Kidney glomerular epithelial cell (primary cell): ENCODE measurements around the gene EPO.
A peak's percentile ranks its signal among the peaks of the same experiment; 100 is the strongest.
"Not testable (repeated sequence)": the region's sequence is repeated elsewhere in the genome, so short reads cannot be mapped to it uniquely, and the experiment has no call there.

ENCODE experiments used
- DNase-seq: peaks from one replicate; lab custom pipeline; 2025; lab: John Stamatoyannopoulos, UW

EPO gene

GRCh38 chr7:100682991-100683658 lies 37.1 kb upstream of the EPO start:
- no peak for DNase-seq

- no peak for DNase-seq
These were observed 36.4 kb upstream of the EPO start for GRCh38 chr7:100683659-100684533.

DNA sequence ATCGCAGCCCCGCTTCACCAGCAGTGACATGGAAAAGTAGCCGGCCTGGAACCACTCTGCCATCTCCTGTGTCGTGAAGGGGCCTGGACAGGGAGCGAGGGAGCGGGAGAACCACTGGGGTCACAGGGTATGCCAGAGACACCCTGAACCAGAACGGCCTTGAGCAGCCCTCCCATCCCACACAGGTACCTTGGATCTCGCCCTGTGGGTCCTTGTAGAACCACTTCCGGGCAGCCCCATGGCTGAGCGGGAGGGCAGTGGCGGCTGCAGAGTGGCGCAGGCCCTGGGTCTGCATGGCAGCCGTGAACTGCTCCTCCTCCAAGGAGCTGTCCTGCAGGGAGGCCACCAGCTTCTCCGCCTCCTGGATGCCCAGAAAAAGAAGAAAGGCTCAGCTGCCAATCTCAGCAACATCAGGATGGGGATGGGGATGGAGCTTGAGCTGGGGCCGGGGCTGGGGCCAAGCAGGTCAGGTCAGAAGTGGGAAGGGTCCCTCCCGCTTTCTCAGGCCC lies 35.7 kb upstream of the EPO start:
- no peak for DNase-seq

DNA sequence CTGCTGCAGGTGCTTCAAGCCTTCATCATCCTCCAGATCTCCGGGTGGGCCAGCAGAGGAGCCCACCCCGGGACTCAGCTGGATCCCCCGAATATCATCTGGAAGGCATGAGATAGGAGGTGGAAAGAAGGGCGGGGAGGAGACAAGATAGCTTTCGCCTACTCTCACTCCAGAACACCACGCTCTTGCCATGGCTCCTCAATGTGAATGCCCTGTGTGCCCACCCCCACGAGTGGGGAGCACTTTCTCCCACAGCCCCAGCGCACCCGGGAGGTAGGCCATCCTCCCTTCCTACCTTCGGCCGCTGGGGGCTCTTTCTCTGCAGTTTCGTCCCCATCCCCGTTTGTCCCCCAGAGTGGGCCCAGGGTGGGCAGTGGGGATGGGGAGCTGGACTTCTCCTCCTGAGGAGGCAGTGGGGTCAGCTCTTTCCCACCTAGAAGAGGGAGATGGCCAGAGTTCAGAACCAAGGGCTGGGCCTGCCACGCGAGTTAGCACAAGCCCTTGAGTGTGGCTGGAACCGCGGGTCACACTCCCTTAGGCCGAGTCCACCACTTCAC lies 35.1 kb upstream of the EPO start:
- no peak for DNase-seq

- no peak for DNase-seq
These were observed 34.6 kb upstream of the EPO start for GRCh38 chr7:100685631-100686145.

GRCh38 chr7:100686201-100686821 lies 34.0 kb upstream of the EPO start:
- no peak for DNase-seq

DNA sequence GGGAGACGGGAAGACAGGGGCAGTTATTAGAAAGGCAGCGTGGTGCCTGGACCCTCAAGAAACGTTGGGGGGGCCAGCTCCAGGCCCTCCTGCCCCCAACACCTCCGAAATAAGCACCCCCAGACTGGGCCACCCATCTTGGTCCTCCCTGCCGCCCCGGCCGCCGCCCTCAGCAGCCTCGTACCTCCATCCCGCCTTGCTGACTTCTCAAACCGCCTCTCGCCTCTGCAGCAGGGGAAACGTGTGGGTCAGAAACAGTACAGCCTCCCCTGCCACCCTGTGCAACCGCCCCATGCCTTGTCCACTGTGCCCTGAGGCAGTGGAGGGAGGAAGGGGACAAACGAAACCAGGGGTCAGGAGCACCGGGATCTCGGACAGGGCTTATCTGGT lies 33.5 kb upstream of the EPO start:
- DNase-seq: no peak

GRCh38 chr7:100687261-100687660 lies 33.0 kb upstream of the EPO start:
- DNase-seq: no peak

DNA sequence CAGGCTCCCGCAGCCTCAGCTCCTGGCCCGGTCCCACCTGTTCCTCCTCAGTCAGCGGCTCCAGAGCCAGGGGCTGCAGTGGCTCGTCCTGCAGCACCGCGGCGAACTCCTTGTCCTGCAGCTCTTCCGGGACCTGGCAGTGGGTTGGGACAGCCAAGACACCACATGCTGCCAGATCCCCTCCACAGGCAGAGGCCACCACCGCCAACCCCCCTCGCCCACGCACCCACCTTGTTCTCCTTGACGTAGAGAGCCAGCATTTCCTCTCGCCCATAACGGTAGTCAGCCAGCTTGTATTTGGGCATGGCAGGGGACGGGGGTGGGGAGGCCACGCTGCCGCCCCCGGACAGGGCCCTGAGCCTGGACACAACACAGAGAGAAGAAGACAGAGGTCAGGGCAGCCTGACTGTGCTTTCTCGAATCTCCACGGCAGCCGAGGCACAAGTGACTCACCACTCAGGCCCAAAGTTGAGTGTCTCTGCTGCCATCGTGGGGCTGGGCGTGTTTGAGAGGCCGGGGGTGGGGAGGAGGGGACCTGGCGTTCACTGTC lies 32.4 kb upstream of the EPO start:
- no peak for DNase-seq

GRCh38 chr7:100688326-100688860 lies 31.9 kb upstream of the EPO start:
- DNase-seq: no peak

GRCh38 chr7:100689230-100690135 lies 30.8 kb upstream of the EPO start:
- DNase-seq: no peak

GRCh38 chr7:100691676-100692577 lies 28.3 kb upstream of the EPO start:
- peak; percentile 54 for DNase-seq

DNA sequence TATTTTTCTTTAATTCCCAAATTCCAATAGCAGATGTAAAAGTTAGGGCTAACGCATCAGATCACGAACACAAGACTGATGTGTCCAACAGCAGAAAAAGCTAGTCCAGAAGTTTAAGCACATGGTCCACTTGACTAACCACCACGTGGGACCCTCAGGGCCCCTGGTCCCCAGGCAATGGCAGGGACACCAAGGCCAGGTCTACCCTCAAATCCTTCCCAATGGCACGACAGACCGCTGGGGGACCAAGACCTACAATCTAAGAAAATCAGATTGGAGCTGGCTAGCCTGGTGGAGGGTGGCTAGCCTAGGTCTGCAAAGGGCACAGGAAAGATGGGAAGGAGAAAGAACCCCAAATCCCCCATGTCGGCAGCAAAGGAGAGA lies 27.7 kb upstream of the EPO start:
- DNase-seq: no peak

- DNase-seq: no peak
These were observed 26.8 kb upstream of the EPO start for GRCh38 chr7:100693312-100694097.

- no peak for DNase-seq
These were observed 26.0 kb upstream of the EPO start, which contains the start of gene GIGYF1 for GRCh38 chr7:100694098-100694745. TSS of gene GIGYF1 (minus strand) at chr7:100694250. CDS start at chr7:100688238, 6,012 bp downstream.

DNA sequence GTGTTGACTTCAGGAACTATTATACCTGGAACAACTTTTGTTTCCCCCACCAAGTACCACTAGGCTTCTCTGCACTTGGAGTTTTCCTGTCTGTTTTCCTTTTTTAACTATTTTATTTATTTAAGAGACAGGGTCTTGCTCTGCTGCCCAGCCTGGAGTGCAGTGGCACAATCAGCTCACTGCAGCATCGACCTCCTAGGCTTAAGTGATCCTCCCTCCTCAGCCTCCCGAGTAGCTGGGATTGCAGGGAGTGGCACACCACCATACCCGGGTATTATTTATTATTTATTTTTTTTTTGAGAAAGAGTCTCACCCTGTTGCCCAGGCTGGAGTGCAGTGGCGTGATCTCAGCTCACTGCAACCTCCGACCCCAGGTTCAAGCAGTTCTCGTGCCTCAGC lies 24.1 kb upstream of the EPO start:
- no peak for DNase-seq

GRCh38 chr7:100699018-100699417 lies 21.2 kb upstream of the EPO start:
- no peak for DNase-seq

- not testable (repeated sequence) for DNase-seq
These were observed 19.2 kb upstream of the EPO start for GRCh38 chr7:100701089-100701488.
